GM21528 (cell line): ENCODE measurements around the gene KLF5.
"Not testable (repeated sequence)": the region's sequence is repeated elsewhere in the genome, so short reads cannot be mapped to it uniquely, and the experiment has no call there.

Experiments used
- ATAC-seq: cut with Tn5 transposase; IDR thresholded peaks from one replicate; pipeline ENCODE4 v1.9.1; 2021; ENCODE audit warnings: mild to moderate bottlenecking, moderate library complexity; ENCODE audit not compliant: unreplicated experiment, low FRiP score

Gene KLF5

GRCh38 chr13:73082471-73082870 lies 23.7 kb downstream of the KLF5 start:
- no peak for ATAC-seq

- ATAC-seq, result no peak
Measured at GRCh38 chr13:73082895-73083294, 24.1 kb downstream of the KLF5 start.

- ATAC-seq, result no peak
Measured at GRCh38 chr13:73088332-73088935, 29.6 kb downstream of the KLF5 start.

GRCh38 chr13:73089213-73089612 lies 30.4 kb downstream of the KLF5 start:
- no peak for ATAC-seq

- no peak for ATAC-seq
Measured at GRCh38 chr13:73090116-73090822, 31.5 kb downstream of the KLF5 start.

- no peak for ATAC-seq
Measured at GRCh38 chr13:73090823-73091187, 32.0 kb downstream of the KLF5 start.

GRCh38 chr13:73092829-73093228 lies 34.0 kb downstream of the KLF5 start:
- ATAC-seq, result no peak

GRCh38 chr13:73096173-73096572 lies 37.4 kb downstream of the KLF5 start:
- no peak for ATAC-seq

GRCh38 chr13:73096638-73097037 lies 37.8 kb downstream of the KLF5 start:
- ATAC-seq, result no peak

- ATAC-seq, result not testable (repeated sequence)
Measured at GRCh38 chr13:73100781-73101180, 42.0 kb downstream of the KLF5 start.

GRCh38 chr13:73101351-73102007 lies 42.7 kb downstream of the KLF5 start:
- no peak for ATAC-seq

GRCh38 chr13:73103238-73103637 lies 44.4 kb downstream of the KLF5 start:
- no peak for ATAC-seq

GRCh38 chr13:73106513-73107178 lies 47.8 kb downstream of the KLF5 start:
- ATAC-seq, result no peak

- no peak for ATAC-seq
Measured at GRCh38 chr13:73107481-73107880, 48.7 kb downstream of the KLF5 start.

GRCh38 chr13:73107970-73108369 lies 49.2 kb downstream of the KLF5 start:
- ATAC-seq, result no peak

GRCh38 chr13:73109288-73109899 lies 50.6 kb downstream of the KLF5 start:
- ATAC-seq, result no peak

- no peak for ATAC-seq
Measured at GRCh38 chr13:73109969-73110368, 51.2 kb downstream of the KLF5 start.

- no peak for ATAC-seq
Measured at GRCh38 chr13:73110814-73111213, 52.0 kb downstream of the KLF5 start.

GRCh38 chr13:73111331-73111730 lies 52.5 kb downstream of the KLF5 start:
- no peak for ATAC-seq

GRCh38 chr13:73119612-73120011 lies 60.8 kb downstream of the KLF5 start:
- ATAC-seq, result no peak
